GM12865 (cell line): ENCODE data around the gene KIF26A.

ENCODE experiments used
- DNase-seq: peaks from one replicate; pipeline ENCODE4 v3.0.0; 2010; ENCODE audit warnings: low read depth
- H3K4me3 ChIP-seq: 2 replicates; pipeline ENCODE4 v1.5.1; 2011; ENCODE audit warnings: mild to moderate bottlenecking, low read depth, low read length, control low read depth
- CTCF ChIP-seq: IDR thresholded peaks from 2 replicates; pipeline ENCODE4 v1.5.1; 2011; ENCODE audit warnings: low read length, control low read depth, low read depth, inconsistent platforms; ENCODE audit not compliant: insufficient read depth; ENCODE audit errors: missing control alignments

The KIF26A gene

GRCh38 chr14:104140463-104141331 is 2.3 kb downstream of the KIF26A start:
- DNase-seq: no peak
- H3K4me3 ChIP-seq: no peak overlapping the region
- TF ChIP-seq CTCF: no peak

DNA sequence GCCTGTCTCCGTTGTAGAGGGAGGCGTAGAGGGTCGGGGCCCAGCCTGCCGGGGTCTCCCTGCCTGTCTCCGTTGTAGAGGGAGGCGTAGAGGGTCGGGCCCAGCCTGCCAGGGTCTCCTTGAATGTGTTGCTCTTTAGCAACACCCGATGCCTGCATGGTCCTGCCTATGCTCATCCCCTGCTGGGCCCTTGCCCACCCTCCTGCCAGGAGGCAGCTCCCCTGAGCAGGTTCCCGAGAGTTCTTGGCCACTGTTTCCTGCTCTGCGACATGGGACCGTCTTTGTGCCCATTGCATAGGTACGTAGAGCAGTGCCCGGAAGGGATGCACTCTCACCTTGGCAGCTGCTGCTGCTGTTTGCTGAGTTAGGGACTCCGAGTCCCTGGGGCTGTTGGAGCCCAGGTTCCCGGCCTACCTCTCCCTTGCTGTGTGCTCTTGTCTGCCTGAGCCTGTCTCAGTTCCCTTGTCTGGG is 3.3 kb downstream of the KIF26A start:
- no peak overlapping the region for H3K4me3 ChIP-seq
- no peak for TF ChIP-seq CTCF
- DNase-seq: no peak

DNA sequence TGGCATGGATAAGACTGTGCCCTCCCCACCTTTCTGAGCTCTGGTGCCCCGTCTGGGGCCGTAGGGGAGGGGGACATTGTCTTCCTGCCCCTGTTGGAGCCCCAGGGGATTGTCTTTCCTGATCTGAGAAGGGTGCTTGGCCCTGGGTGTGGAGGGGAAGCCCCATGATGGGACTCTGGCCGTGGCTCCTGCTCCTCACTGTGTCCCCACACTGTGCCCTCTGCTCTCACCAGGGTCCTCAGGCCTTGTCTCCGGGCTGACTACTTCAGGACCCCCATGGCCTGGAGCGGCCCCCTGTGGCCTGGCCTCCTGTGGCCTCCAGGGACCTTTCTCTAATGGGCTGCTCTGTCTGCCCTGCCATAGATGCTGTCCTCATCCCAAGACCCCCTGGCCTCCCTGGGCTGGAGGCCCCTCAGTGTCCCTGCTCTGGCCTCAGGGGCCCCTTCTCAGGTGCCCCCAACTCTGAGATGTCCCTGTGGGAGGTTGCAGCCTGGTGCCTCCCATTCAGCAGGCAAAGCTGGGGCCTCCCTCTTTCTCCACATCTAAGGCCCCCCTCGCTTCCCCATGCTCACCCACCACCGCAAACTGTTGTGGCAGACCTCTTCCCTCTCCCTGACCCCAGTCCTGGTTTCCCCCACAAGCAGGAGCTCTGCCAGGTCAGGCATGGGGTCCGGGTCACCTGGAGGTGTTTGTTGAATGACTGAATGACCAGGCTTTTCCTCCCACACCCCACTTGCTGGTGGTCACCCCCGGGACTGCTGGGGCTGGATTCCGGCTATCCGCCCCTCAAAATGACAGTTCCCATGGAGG is 4.0 kb downstream of the KIF26A start:
- no peak overlapping the region for H3K4me3 ChIP-seq
- no peak for DNase-seq

GRCh38 chr14:104142946-104143470 is 4.6 kb downstream of the KIF26A start:
- TF ChIP-seq CTCF: no peak
- H3K4me3 ChIP-seq: no peak overlapping the region
- DNase-seq: no peak

More for the DNA sequence above, 4.0 kb downstream of the KIF26A start:
- TF ChIP-seq CTCF: no peak

DNA sequence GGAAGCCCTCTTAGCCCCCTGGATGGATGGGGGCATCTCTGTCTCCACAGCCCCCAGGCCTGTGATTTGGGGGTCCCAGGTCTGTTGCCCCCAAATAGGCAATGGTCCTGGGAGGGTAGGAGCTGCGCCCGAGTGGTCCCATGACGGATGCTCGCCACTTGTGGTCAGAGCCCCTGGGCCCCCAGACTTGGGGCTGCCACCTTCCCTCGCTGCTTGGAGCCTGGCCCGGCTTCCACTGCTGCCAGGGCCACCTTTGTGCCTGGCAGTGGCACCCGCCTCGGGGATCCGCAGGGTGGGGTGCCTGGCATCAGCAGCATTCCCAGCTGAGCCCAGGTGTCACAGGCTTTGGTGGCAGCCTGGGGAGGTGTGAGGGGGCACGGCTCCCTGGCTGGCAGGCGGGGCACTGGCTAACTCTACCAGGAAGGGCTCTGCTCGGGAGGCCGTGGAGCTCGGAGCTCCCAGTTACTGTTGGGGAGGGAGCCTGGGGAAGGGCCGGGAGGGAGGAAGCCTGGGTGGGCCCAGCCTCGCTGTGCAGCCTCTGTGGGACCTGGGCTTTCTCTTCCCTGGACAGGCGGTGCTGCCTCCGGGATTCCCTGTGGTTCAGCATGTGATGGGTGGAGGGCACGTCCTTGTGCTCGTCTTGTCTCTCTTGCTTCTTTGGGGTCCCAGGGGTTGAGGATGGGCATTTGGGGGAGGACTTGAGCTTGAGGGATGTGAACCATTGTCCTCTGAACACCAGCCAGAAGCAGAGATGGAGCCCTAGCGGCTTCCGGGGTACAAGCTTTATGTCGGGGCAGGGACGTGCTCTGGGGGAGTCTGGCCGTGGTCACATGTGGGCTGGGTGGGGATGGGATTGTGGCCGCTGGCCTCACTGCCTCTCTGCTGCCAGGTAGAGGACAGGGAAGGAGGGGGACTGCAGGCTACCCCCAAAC is 5.4 kb downstream of the KIF26A start:
- no peak for DNase-seq
- no peak overlapping the region for H3K4me3 ChIP-seq
- TF ChIP-seq CTCF: no peak

- no peak for TF ChIP-seq CTCF
- DNase-seq: no peak
- H3K4me3 ChIP-seq: no peak overlapping the region
These were observed 6.0 kb downstream of the KIF26A start for GRCh38 chr14:104144453-104144790.
